ENCODE data around the gene ATP4A. TPM values are rescaled to one million over a fixed set of nuclear protein-coding genes. Genes with fewer than 3 reads are reported as not detected.
A peak's percentile ranks its signal among the peaks of the same experiment; 100 is the strongest.

The ATP4A gene
- total RNA-seq, 2 donors from 2014 or later = not detected

- Mint-ChIP-seq H3K27me3 (peaks cover 0 to 11% of the 10 kb centered on the region in 2 donors), H3K4me1 (ENCODE audit: low read depth in 2 of 2) (peaks cover 20 to 23% of the 10 kb centered on the region in 2 donors), H3K27ac (no peak overlapping the region), H3K36me3 (no peaks in the 10 kb centered on the region), H3K4me3 (no peak overlapping the region), H3K9me3 (no peaks in the 10 kb centered on the region)
- no peak for ATAC-seq
- DNase-seq (ENCODE audit: low spot score) = no peak
Measured at GRCh38 chr19:35549879-35550523, 13.5 kb downstream of the ATP4A start.

GRCh38 chr19:35549174-35549788 lies 14.2 kb downstream of the ATP4A start:
- Mint-ChIP-seq H3K9me3 (no peaks in the 10 kb centered on the region), H3K4me3 (no peak overlapping the region), H3K36me3 (no peaks in the 10 kb centered on the region), H3K27me3 (peaks cover 0 to 6% of the 10 kb centered on the region in 2 donors), H3K27ac (no peak overlapping the region), H3K4me1 (ENCODE audit: low read depth in 2 of 2) (peaks cover 27% of the 10 kb centered on the region in 2 donors)
- DNase-seq (ENCODE audit: low spot score) (no peak), ATAC-seq (no peak)

GRCh38 chr19:35546532-35546931 lies 16.9 kb downstream of the ATP4A start:
- no peaks in the 10 kb centered on the region for H3K9me3 Mint-ChIP-seq
- H3K27me3 Mint-ChIP-seq = no peaks in the 10 kb centered on the region
- H3K36me3 Mint-ChIP-seq = no peaks in the 10 kb centered on the region
- H3K4me3 Mint-ChIP-seq = peak overlapping the region; percentile 94
- ATAC-seq (no peak), DNase-seq (ENCODE audit: low spot score) (no peak)
- peaks cover 27 to 28% of the 10 kb centered on the region in 2 donors for H3K4me1 Mint-ChIP-seq (ENCODE audit: low read depth in 2 of 2)
- peak overlapping the region; percentile 85 to 88 for H3K27ac Mint-ChIP-seq

- H3K27ac Mint-ChIP-seq = peak overlapping the region; percentile 85 to 88
- DNase-seq (ENCODE audit: low spot score) (peak; percentile 75), ATAC-seq (peak; percentile 84 to 86)
- peaks cover 27 to 28% of the 10 kb centered on the region in 2 donors for H3K4me1 Mint-ChIP-seq (ENCODE audit: low read depth in 2 of 2)
- peak overlapping the region; percentile 94 for H3K4me3 Mint-ChIP-seq
- no peaks in the 10 kb centered on the region for H3K27me3 Mint-ChIP-seq
- H3K9me3 Mint-ChIP-seq = no peaks in the 10 kb centered on the region
- no peaks in the 10 kb centered on the region for H3K36me3 Mint-ChIP-seq
Measured at GRCh38 chr19:35545855-35546381, 17.5 kb downstream of the ATP4A start.

GRCh38 chr19:35545001-35545854 lies 18.2 kb downstream of the ATP4A start, which contains the start of gene TMEM147:
TSS of gene TMEM147 (plus strand) at chr19:35545626. CDS start at chr19:35545740, 114 bp downstream.
- Mint-ChIP-seq H3K9me3 (no peaks in the 10 kb centered on the region), H3K27me3 (no peaks in the 10 kb centered on the region), H3K4me3 (peak within 1 kb of the TSS; percentile 94), H3K27ac (peak within 1 kb of the TSS; percentile 85 to 88), H3K4me1 (ENCODE audit: low read depth in 2 of 2) (peaks cover 27 to 29% of the 10 kb centered on the region in 2 donors), H3K36me3 (no peaks in the 10 kb centered on the region)
- peak; percentile 91 for DNase-seq (ENCODE audit: low spot score)
- ATAC-seq = peak; percentile 89 to 93

GRCh38 chr19:35544110-35544802 lies 19.2 kb downstream of the ATP4A start:
- Mint-ChIP-seq H3K27ac (peak overlapping the region; percentile 85 to 88), H3K27me3 (no peaks in the 10 kb centered on the region), H3K4me1 (ENCODE audit: low read depth in 2 of 2) (peaks cover 25 to 29% of the 10 kb centered on the region in 2 donors), H3K36me3 (no peaks in the 10 kb centered on the region), H3K4me3 (peak overlapping the region; percentile 94), H3K9me3 (no peaks in the 10 kb centered on the region)
- ATAC-seq (no peak), DNase-seq (ENCODE audit: low spot score) (no peak)

- H3K4me3 Mint-ChIP-seq = no peak overlapping the region
- H3K27ac Mint-ChIP-seq = no peak overlapping the region
- H3K4me1 Mint-ChIP-seq (ENCODE audit: low read depth in 2 of 2) = peaks cover 20 to 23% of the 10 kb centered on the region in 2 donors
- DNase-seq (ENCODE audit: low spot score) (no peak), ATAC-seq (no peak)
- H3K27me3 Mint-ChIP-seq = no peaks in the 10 kb centered on the region
- no peaks in the 10 kb centered on the region for H3K9me3 Mint-ChIP-seq
- no peaks in the 10 kb centered on the region for H3K36me3 Mint-ChIP-seq
Measured at GRCh38 chr19:35543280-35544109, 20.0 kb downstream of the ATP4A start.

GRCh38 chr19:35542209-35542608 lies 21.2 kb downstream of the ATP4A start:
- ATAC-seq = no peak
- no peaks in the 10 kb centered on the region for H3K27me3 Mint-ChIP-seq
- peaks cover 20 to 22% of the 10 kb centered on the region in 2 donors for H3K4me1 Mint-ChIP-seq (ENCODE audit: low read depth in 2 of 2)
- DNase-seq (ENCODE audit: low spot score) = no peak
- no peaks in the 10 kb centered on the region for H3K9me3 Mint-ChIP-seq
- no peak overlapping the region for H3K27ac Mint-ChIP-seq
- no peaks in the 10 kb centered on the region for H3K36me3 Mint-ChIP-seq
- no peak overlapping the region for H3K4me3 Mint-ChIP-seq

- Mint-ChIP-seq H3K36me3 (no peaks in the 10 kb centered on the region), H3K27ac (no peak overlapping the region), H3K4me1 (ENCODE audit: low read depth in 2 of 2) (peaks cover 12 to 19% of the 10 kb centered on the region in 2 donors), H3K9me3 (no peaks in the 10 kb centered on the region), H3K27me3 (no peaks in the 10 kb centered on the region), H3K4me3 (no peak overlapping the region)
- no peak for ATAC-seq
- no peak for DNase-seq (ENCODE audit: low spot score)
Measured at GRCh38 chr19:35540356-35540927, 23.0 kb downstream of the ATP4A start.

GRCh38 chr19:35539850-35540249 lies 23.6 kb downstream of the ATP4A start:
- ATAC-seq (no peak), DNase-seq (ENCODE audit: low spot score) (no peak)
- no peaks in the 10 kb centered on the region for H3K9me3 Mint-ChIP-seq
- no peaks in the 10 kb centered on the region for H3K36me3 Mint-ChIP-seq
- H3K27me3 Mint-ChIP-seq = no peaks in the 10 kb centered on the region
- no peak overlapping the region for H3K4me3 Mint-ChIP-seq
- peaks cover 11 to 18% of the 10 kb centered on the region in 2 donors for H3K4me1 Mint-ChIP-seq (ENCODE audit: low read depth in 2 of 2)
- H3K27ac Mint-ChIP-seq = no peak overlapping the region

GRCh38 chr19:35539314-35539713 lies 24.1 kb downstream of the ATP4A start:
- no peak overlapping the region for H3K27ac Mint-ChIP-seq
- H3K4me1 Mint-ChIP-seq (ENCODE audit: low read depth in 2 of 2) = peaks cover 5 to 12% of the 10 kb centered on the region in 2 donors
- no peaks in the 10 kb centered on the region for H3K9me3 Mint-ChIP-seq
- DNase-seq (ENCODE audit: low spot score) (no peak), ATAC-seq (no peak)
- no peaks in the 10 kb centered on the region for H3K27me3 Mint-ChIP-seq
- H3K36me3 Mint-ChIP-seq = no peaks in the 10 kb centered on the region
- H3K4me3 Mint-ChIP-seq = no peak overlapping the region

GRCh38 chr19:35534803-35535480 lies 28.5 kb downstream of the ATP4A start:
- no peak for ATAC-seq
- DNase-seq (ENCODE audit: low spot score) = no peak
- no peaks in the 10 kb centered on the region for H3K9me3 Mint-ChIP-seq
- H3K27me3 Mint-ChIP-seq = peaks cover 11 to 17% of the 10 kb centered on the region in 2 donors
- no peak overlapping the region for H3K27ac Mint-ChIP-seq
- H3K4me3 Mint-ChIP-seq = no peak overlapping the region
- no peaks in the 10 kb centered on the region for H3K36me3 Mint-ChIP-seq
- H3K4me1 Mint-ChIP-seq (ENCODE audit: low read depth in 2 of 2) = peaks cover 13 to 18% of the 10 kb centered on the region in 2 donors
